Measurements from ENCODE around the gene ARHGAP9.
"Not testable (repeated sequence)": the region's sequence is repeated elsewhere in the genome, so short reads cannot be mapped to it uniquely, and the experiment has no call there.

The ARHGAP9 gene

DNA sequence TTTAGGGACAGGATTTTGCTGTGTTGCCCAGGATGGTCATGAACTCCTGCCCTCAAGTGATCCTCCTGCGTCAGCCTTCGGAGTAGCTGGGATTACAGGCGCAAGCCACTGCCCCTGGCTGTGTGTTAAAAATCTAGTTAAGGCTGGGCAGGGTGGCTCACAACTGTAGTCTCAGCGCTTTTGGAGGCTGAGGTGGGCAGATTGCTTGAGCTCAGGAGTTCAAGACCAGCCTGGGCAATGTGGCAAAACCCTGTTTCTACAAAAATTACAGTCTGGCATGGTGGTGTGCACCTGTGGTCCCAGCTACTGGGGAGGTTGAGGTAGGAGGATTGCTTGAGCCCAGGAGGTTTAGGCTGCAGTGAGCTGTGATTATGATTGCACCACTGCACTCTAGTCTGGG lies 31.5 kb upstream of the ARHGAP9 start:
- no peaks in the 10 kb centered on the region for H3K79me2 ChIP-seq (ENCODE audit: insufficient read depth, low read length)
- H3K4me3 ChIP-seq (ENCODE audit: insufficient read depth, low read length, poor library complexity, severe bottlenecking) = no peak overlapping the region
- no peak overlapping the region for H3K27ac ChIP-seq (ENCODE audit: low read depth, low read length)
- no peak overlapping the region for H3K4me2 ChIP-seq (ENCODE audit: low read depth, low read length, poor library complexity, severe bottlenecking)
- H4K20me1 ChIP-seq (ENCODE audit: low read depth, low read length) = no peaks in the 10 kb centered on the region
- peaks cover 17% of the 10 kb centered on the region; the same call in 1 of the 2 replicates for H3K36me3 ChIP-seq (ENCODE audit: low read length)
- peaks cover 31% of the 10 kb centered on the region for H3F3A ChIP-seq (ENCODE audit: insufficient read depth)
- H3K9me2 ChIP-seq (replicated peaks; ENCODE audit: insufficient read depth, low read length) = no peaks in the 10 kb centered on the region
- H3K9ac ChIP-seq (ENCODE audit: low read length) = no peak overlapping the region
- H3K9me3 ChIP-seq (ENCODE audit: insufficient read depth, low read length) = no peaks in the 10 kb centered on the region
- no peaks in the 10 kb centered on the region for H3K27me3 ChIP-seq (ENCODE audit: low read length)
- H2AFZ ChIP-seq (ENCODE audit: low read depth, low read length, severe bottlenecking) = no peak overlapping the region
- TF ChIP-seq, protein P1, sequence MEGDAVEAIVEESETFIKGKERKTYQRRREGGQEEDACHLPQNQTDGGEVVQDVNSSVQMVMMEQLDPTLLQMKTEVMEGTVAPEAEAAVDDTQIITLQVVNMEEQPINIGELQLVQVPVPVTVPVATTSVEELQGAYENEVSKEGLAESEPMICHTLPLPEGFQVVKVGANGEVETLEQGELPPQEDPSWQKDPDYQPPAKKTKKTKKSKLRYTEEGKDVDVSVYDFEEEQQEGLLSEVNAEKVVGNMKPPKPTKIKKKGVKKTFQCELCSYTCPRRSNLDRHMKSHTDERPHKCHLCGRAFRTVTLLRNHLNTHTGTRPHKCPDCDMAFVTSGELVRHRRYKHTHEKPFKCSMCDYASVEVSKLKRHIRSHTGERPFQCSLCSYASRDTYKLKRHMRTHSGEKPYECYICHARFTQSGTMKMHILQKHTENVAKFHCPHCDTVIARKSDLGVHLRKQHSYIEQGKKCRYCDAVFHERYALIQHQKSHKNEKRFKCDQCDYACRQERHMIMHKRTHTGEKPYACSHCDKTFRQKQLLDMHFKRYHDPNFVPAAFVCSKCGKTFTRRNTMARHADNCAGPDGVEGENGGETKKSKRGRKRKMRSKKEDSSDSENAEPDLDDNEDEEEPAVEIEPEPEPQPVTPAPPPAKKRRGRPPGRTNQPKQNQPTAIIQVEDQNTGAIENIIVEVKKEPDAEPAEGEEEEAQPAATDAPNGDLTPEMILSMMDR (IDR thresholded peaks at IDR 0.05; ENCODE audit: insufficient read depth, low read length, poor library complexity, severe bottlenecking) = no peak
- no peak for TF ChIP-seq EZH2phosphoT487 (conservative IDR thresholded peaks at IDR 0.05; ENCODE audit: low read length)

DNA sequence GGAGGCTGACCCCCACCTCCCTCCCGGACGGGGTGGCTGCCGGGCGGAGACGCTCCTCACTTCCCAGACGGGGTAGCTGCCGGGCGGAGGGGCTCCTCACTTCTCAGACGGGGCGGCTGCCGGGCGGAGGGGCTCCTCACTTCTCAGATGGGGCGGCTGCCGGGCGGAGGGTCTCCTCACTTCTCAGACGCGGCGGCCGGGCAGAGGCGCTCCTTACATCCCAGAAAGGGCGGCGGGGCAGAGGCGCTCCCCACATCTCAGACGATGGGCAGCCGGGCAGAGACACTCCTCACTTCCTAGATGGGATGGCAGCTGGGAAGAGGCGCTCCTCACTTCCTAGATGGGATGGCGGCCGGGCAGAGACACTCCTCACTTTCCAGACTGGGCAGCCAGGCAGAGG lies 28.1 kb upstream of the ARHGAP9 start:
- H3K4me2 ChIP-seq (ENCODE audit: low read depth, low read length, poor library complexity, severe bottlenecking); H2AFZ ChIP-seq (ENCODE audit: low read depth, low read length, severe bottlenecking); H3F3A ChIP-seq (ENCODE audit: insufficient read depth); H4K20me1 ChIP-seq (ENCODE audit: low read depth, low read length); H3K9me2 ChIP-seq (replicated peaks; ENCODE audit: insufficient read depth, low read length); H3K27ac ChIP-seq (ENCODE audit: low read depth, low read length); H3K79me2 ChIP-seq (ENCODE audit: insufficient read depth, low read length); H3K27me3 ChIP-seq (ENCODE audit: low read length); H3K9me3 ChIP-seq (ENCODE audit: insufficient read depth, low read length); H3K4me3 ChIP-seq (ENCODE audit: insufficient read depth, low read length, poor library complexity, severe bottlenecking); H3K9ac ChIP-seq (ENCODE audit: low read length): not testable (repeated sequence)
- H3K36me3 ChIP-seq (ENCODE audit: low read length) = peaks cover 12% of the 10 kb centered on the region; the same call in 1 of the 2 replicates

DNA sequence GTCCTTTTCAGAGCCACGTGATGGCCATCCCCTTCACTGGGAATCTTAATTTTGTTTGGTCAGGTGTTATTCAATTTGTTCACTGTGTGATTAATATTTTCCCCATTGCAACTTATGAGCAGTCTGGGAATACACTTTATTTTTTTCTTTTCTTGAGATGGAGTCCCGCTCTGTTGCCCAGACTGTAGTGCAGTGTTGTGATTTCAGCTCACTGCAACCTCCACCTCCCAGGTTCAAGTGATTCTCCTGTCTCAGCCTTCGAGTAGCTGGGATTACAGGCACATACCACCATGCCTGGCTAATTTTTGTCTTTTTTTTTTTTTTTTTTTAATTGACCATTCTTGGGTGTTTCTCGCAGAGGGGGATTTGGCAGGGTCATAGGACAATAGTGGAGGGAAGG lies 26.9 kb upstream of the ARHGAP9 start:
- H3K4me3 ChIP-seq (ENCODE audit: insufficient read depth, low read length, poor library complexity, severe bottlenecking); H2AFZ ChIP-seq (ENCODE audit: low read depth, low read length, severe bottlenecking); H3K79me2 ChIP-seq (ENCODE audit: insufficient read depth, low read length); H3K27ac ChIP-seq (ENCODE audit: low read depth, low read length); H3K4me2 ChIP-seq (ENCODE audit: low read depth, low read length, poor library complexity, severe bottlenecking); H3K9me2 ChIP-seq (replicated peaks; ENCODE audit: insufficient read depth, low read length); H3K27me3 ChIP-seq (ENCODE audit: low read length); H4K20me1 ChIP-seq (ENCODE audit: low read depth, low read length); H3K9ac ChIP-seq (ENCODE audit: low read length); H3K9me3 ChIP-seq (ENCODE audit: insufficient read depth, low read length); H3F3A ChIP-seq (ENCODE audit: insufficient read depth): not testable (repeated sequence)
- peaks cover 17% of the 10 kb centered on the region; the same call in 1 of the 2 replicates for H3K36me3 ChIP-seq (ENCODE audit: low read length)

DNA sequence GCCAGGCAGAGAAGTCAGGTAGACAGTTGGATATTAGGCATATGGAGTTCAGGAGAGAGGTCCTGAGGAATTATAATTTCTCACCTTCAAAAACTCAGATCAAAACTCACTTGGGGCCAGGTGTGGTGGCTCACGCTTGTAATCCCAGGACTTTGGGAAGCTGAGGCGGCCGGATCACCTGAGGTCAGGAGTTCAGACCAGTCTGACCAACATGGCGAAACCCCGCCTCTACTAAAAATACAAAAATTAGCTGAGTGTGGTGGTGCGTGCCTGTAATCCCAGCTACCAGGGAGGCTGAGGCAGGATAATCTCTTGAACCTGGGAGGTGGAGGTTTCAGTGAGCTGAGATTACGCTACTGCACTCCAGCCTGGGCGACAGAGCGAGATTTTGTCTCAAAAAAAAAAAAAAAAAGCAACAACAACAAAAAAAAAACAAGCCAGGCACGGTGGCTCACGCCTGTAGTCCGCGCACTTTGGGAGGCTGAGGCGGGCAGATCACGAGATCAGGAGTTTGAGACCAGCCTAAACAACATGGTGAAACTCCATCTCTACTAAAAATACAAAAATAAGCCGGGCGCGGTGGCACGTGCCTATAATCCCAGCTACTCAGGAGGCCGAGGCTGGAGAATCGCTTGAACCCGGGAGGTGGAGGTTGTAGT lies 22.8 kb upstream of the ARHGAP9 start:
- not testable (repeated sequence) for H3K9me2 ChIP-seq (replicated peaks; ENCODE audit: insufficient read depth, low read length); H3K27me3 ChIP-seq (ENCODE audit: low read length); H3F3A ChIP-seq (ENCODE audit: insufficient read depth); H3K4me3 ChIP-seq (ENCODE audit: insufficient read depth, low read length, poor library complexity, severe bottlenecking); H3K79me2 ChIP-seq (ENCODE audit: insufficient read depth, low read length); H3K9ac ChIP-seq (ENCODE audit: low read length); H3K4me2 ChIP-seq (ENCODE audit: low read depth, low read length, poor library complexity, severe bottlenecking); H3K9me3 ChIP-seq (ENCODE audit: insufficient read depth, low read length); H2AFZ ChIP-seq (ENCODE audit: low read depth, low read length, severe bottlenecking); H4K20me1 ChIP-seq (ENCODE audit: low read depth, low read length); H3K27ac ChIP-seq (ENCODE audit: low read depth, low read length)
- H3K36me3 ChIP-seq (ENCODE audit: low read length) = peaks cover 38% of the 10 kb centered on the region

DNA sequence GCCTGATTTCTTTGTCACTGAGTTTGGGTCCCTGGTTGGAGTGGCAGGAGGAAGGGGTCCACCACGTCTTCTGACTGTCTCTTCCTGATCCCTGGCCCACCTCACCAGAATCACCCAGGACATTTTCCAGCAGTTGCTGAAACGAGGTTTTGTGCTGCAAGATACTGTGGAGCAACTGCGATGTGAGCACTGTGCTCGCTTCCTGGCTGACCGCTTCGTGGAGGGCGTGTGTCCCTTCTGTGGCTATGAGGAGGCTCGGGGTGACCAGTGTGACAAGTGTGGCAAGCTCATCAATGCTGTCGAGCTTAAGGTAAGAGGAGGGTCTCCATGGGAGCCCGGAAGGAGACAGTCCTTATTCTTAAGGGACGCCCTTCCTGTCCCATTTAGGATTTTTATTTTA lies 20.5 kb upstream of the ARHGAP9 start:
- no peaks in the 10 kb centered on the region for H4K20me1 ChIP-seq (ENCODE audit: low read depth, low read length)
- no peak overlapping the region for H3K27ac ChIP-seq (ENCODE audit: low read depth, low read length)
- no peaks in the 10 kb centered on the region for H3F3A ChIP-seq (ENCODE audit: insufficient read depth)
- TF ChIP-seq, protein P1 (IDR thresholded peaks at IDR 0.05; ENCODE audit: insufficient read depth, low read length, poor library complexity, severe bottlenecking) = no peak
- no peak for TF ChIP-seq EZH2phosphoT487 (conservative IDR thresholded peaks at IDR 0.05; ENCODE audit: low read length)
- no peak overlapping the region for H2AFZ ChIP-seq (ENCODE audit: low read depth, low read length, severe bottlenecking)
- no peaks in the 10 kb centered on the region for H3K9me3 ChIP-seq (ENCODE audit: insufficient read depth, low read length)
- H3K9ac ChIP-seq (ENCODE audit: low read length) = no peak overlapping the region
- no peaks in the 10 kb centered on the region for H3K9me2 ChIP-seq (replicated peaks; ENCODE audit: insufficient read depth, low read length)
- peaks cover 35% of the 10 kb centered on the region for H3K36me3 ChIP-seq (ENCODE audit: low read length)
- no peaks in the 10 kb centered on the region for H3K79me2 ChIP-seq (ENCODE audit: insufficient read depth, low read length)
- H3K4me3 ChIP-seq (ENCODE audit: insufficient read depth, low read length, poor library complexity, severe bottlenecking) = no peak overlapping the region
- H3K4me2 ChIP-seq (ENCODE audit: low read depth, low read length, poor library complexity, severe bottlenecking) = no peak overlapping the region
- H3K27me3 ChIP-seq (ENCODE audit: low read length) = no peaks in the 10 kb centered on the region

All from SU-DHL-6 (cell line).